GM12878 (cell line): ENCODE results near the gene AOC3.

Source experiments
- ASH2L ChIP-seq: fragments of 300-600, 200-600 bp; sonication (generic); IDR thresholded peaks from 2 replicates; pipeline ENCODE4 v1.6.1; 2017; ENCODE audit warnings: low read depth, mild to moderate bottlenecking, borderline replicate concordance
- CHD1 ChIP-seq: IDR thresholded peaks from 2 replicates; pipeline ENCODE4 v1.6.1; 2012; ENCODE audit warnings: low read depth, low read length, improper control_type of control experiment
- JUND ChIP-seq: IDR thresholded peaks from 2 replicates; pipeline ENCODE4 v1.6.1; 2012; ENCODE audit warnings: low read depth, mild to moderate bottlenecking, low read length, improper control_type of control experiment, moderate library complexity
- KLF5 ChIP-seq: fragments of 450-650 bp; IDR thresholded peaks from 2 replicates; pipeline ENCODE4 v1.6.1; 2014; ENCODE audit warnings: mild to moderate bottlenecking; ENCODE audit not compliant: partially characterized antibody
- MTA2 ChIP-seq: fragments of 450-650 bp; IDR thresholded peaks from 2 replicates; pipeline ENCODE4 v1.6.1; 2016; ENCODE audit warnings: low read depth, mild to moderate bottlenecking, moderate library complexity
- TF ChIP-seq, protein P1 (sequence below), 3 experiments: IDR thresholded peaks in 2 of 3; conservative IDR thresholded peaks in 1 of 3; 2 replicates each; pipeline ENCODE4 v1.5.1; 2011; ENCODE audit warnings: low read depth in 3 of 3, low read length in 3 of 3, mild to moderate bottlenecking in 3 of 3, control low read depth in 2 of 3, moderate library complexity in 2 of 3, inconsistent platforms in 1 of 3, mixed read lengths in 1 of 3; ENCODE audit not compliant: control insufficient read depth in 2 of 3, insufficient read depth in 1 of 3; ENCODE audit errors: extremely low read depth in 1 of 3

DNA sequence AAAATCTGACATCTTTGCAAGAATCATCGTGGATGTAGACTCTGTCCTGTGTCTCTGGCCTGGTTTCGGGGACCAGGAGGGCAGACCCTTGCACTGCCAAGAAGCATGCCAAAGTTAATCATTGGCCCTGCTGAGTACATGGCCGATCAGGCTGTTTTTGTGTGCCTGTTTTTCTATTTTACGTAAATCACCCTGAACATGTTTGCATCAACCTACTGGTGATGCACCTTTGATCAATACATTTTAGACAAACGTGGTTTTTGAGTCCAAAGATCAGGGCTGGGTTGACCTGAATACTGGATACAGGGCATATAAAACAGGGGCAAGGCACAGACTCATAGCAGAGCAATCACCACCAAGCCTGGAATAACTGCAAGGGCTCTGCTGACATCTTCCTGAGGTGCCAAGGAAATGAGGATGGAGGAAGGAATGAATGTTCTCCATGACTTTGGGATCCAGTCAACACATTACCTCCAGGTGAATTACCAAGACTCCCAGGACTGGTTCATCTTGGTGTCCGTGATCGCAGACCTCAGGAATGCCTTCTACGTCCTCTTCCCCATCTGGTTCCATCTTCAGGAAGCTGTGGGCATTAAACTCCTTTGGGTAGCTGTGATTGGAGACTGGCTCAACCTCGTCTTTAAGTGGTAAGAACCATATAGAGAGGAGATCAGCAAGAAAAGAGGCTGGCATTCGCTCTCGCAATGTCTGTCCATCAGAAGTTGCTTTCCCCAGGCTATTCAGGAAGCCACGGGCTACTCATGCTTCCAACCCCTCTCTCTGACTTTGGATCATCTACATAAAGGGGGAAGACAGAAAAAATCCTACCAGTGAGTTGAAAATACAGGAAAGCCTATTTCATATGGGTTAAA lies 49.7 kb downstream of the AOC3 start, which contains the start of gene G6PC1:
- TF ChIP-seq, protein P1, sequence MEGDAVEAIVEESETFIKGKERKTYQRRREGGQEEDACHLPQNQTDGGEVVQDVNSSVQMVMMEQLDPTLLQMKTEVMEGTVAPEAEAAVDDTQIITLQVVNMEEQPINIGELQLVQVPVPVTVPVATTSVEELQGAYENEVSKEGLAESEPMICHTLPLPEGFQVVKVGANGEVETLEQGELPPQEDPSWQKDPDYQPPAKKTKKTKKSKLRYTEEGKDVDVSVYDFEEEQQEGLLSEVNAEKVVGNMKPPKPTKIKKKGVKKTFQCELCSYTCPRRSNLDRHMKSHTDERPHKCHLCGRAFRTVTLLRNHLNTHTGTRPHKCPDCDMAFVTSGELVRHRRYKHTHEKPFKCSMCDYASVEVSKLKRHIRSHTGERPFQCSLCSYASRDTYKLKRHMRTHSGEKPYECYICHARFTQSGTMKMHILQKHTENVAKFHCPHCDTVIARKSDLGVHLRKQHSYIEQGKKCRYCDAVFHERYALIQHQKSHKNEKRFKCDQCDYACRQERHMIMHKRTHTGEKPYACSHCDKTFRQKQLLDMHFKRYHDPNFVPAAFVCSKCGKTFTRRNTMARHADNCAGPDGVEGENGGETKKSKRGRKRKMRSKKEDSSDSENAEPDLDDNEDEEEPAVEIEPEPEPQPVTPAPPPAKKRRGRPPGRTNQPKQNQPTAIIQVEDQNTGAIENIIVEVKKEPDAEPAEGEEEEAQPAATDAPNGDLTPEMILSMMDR (IDR thresholded peaks at IDR 0.05 in 2 of 3, conservative IDR thresholded peaks at IDR 0.05 in 1 of 3; ENCODE audit: control insufficient read depth in 2 of 3, extremely low read depth in 1 of 3, insufficient read depth in 1 of 3, low read depth in 3 of 3, low read length in 3 of 3) = no peak
- TF ChIP-seq KLF5 (no peak), MTA2 (no peak), JUND (no peak), CHD1 (no peak), ASH2L (no peak)
